ENCODE results near the gene POLR3B. TPM values are rescaled to one million over a fixed set of nuclear protein-coding genes. Genes with fewer than 3 reads are reported as not detected.

Gene POLR3B
- total RNA-seq, 2 donors from 2014 or later: 9.1 to 9.2 TPM

DNA sequence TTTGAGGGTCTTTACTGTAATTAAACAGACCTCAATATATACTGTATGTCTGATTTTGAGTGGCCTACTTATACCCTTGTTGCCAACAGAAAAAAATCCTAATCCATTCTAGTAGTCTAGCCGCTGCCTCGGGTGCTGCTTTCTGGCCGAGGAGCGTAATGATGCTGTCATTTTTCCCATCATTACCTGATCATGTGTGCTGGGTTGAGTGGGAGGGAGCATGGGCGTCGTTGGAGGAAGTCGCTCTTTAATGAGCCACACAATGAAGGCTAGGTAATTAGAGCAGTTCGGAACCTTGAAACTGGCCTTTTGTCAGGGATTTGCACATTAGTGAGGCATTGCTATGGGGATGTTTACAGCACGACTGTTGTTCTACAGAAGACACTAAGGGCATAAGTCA, 149.1 kb downstream of the POLR3B start:
- ATAC-seq (no peak), DNase-seq (no peak)
- no peak for TF ChIP-seq POLR2A (IDR thresholded peaks at IDR 0.05)
- TF ChIP-seq, protein P1, sequence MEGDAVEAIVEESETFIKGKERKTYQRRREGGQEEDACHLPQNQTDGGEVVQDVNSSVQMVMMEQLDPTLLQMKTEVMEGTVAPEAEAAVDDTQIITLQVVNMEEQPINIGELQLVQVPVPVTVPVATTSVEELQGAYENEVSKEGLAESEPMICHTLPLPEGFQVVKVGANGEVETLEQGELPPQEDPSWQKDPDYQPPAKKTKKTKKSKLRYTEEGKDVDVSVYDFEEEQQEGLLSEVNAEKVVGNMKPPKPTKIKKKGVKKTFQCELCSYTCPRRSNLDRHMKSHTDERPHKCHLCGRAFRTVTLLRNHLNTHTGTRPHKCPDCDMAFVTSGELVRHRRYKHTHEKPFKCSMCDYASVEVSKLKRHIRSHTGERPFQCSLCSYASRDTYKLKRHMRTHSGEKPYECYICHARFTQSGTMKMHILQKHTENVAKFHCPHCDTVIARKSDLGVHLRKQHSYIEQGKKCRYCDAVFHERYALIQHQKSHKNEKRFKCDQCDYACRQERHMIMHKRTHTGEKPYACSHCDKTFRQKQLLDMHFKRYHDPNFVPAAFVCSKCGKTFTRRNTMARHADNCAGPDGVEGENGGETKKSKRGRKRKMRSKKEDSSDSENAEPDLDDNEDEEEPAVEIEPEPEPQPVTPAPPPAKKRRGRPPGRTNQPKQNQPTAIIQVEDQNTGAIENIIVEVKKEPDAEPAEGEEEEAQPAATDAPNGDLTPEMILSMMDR (IDR thresholded peaks at IDR 0.05): no peak
- peaks cover 0 to 20% of the 10 kb centered on the region in 2 donors for H3K36me3 ChIP-seq (replicated peaks in 1 of 2; ENCODE audit: insufficient read depth in 1 of 2, low read depth in 2 of 2)
- intact Hi-C loops (cut with DNase I): no loop called here
- no peak overlapping the region for H3K27ac ChIP-seq
- H3K4me3 ChIP-seq: no peak overlapping the region
- WGBS, 2 donors: 90 to 92% methylated on average over 9 of the region's 9 CpGs
- H3K9me3 ChIP-seq: no peaks in the 10 kb centered on the region
- H3K4me1 ChIP-seq: no peaks in the 10 kb centered on the region
- H3K27me3 ChIP-seq: no peaks in the 10 kb centered on the region

GRCh38 chr12:106508966-106509365, 151.4 kb downstream of the POLR3B start:
- no peak overlapping the region for H3K4me3 ChIP-seq
- no peaks in the 10 kb centered on the region for H3K9me3 ChIP-seq
- no peaks in the 10 kb centered on the region for H3K27me3 ChIP-seq
- no peak for ATAC-seq
- H3K4me1 ChIP-seq: no peaks in the 10 kb centered on the region
- DNase-seq: no peak
- H3K36me3 ChIP-seq (replicated peaks in 1 of 2; ENCODE audit: insufficient read depth in 1 of 2, low read depth in 2 of 2): peaks cover 0 to 15% of the 10 kb centered on the region in 2 donors
- TF ChIP-seq POLR2A (IDR thresholded peaks at IDR 0.05): no peak
- TF ChIP-seq, protein P1 (IDR thresholded peaks at IDR 0.05): no peak
- WGBS, 2 donors: 86 to 89% methylated on average over 2 of the region's 2 CpGs
- intact Hi-C loops (cut with DNase I): no loop called here
- H3K27ac ChIP-seq: no peak overlapping the region

- peaks cover 0 to 8% of the 10 kb centered on the region in 2 donors for H3K36me3 ChIP-seq (replicated peaks in 1 of 2; ENCODE audit: insufficient read depth in 1 of 2, low read depth in 2 of 2)
- H3K27me3 ChIP-seq: no peaks in the 10 kb centered on the region
- TF ChIP-seq, protein P1 (IDR thresholded peaks at IDR 0.05): no peak
- no peak for TF ChIP-seq POLR2A (IDR thresholded peaks at IDR 0.05)
- DNase-seq (no peak), ATAC-seq (no peak)
- H3K4me1 ChIP-seq: no peaks in the 10 kb centered on the region
- intact Hi-C loops (cut with DNase I): no loop called here
- H3K9me3 ChIP-seq: no peaks in the 10 kb centered on the region
- 75 to 78% methylated on average over 4 to 5 of the region's 5 CpGs for WGBS, 2 donors
- H3K27ac ChIP-seq: no peak overlapping the region
- no peak overlapping the region for H3K4me3 ChIP-seq
These were observed 153.8 kb downstream of the POLR3B start for GRCh38 chr12:106511365-106511764.

DNA sequence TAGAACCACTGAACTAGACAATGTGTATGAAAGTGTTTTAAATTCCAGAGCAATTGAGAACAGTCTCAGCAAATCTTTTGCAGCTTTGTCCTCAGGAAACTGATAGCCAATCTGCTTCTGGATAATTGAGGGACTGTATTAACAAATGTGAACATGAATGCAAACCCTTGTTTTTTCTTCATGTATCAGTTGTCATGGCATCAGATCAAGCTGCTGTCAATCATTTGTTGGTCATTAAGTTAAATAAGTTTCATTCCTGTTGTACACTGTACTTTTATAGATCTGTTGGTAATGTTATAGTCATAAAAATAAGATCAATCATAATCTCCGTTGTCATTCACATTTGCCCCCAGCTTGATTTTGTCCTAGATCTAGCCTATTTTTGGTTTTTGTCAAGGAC, 159.8 kb downstream of the POLR3B start:
- DNase-seq (no peak), ATAC-seq (no peak)
- intact Hi-C loops (cut with DNase I): no loop called here
- H3K9me3 ChIP-seq: no peaks in the 10 kb centered on the region
- TF ChIP-seq POLR2A (IDR thresholded peaks at IDR 0.05): no peak
- TF ChIP-seq, protein P1 (IDR thresholded peaks at IDR 0.05): no peak
- no peaks in the 10 kb centered on the region for H3K27me3 ChIP-seq
- no peaks in the 10 kb centered on the region for H3K36me3 ChIP-seq (replicated peaks in 1 of 2; ENCODE audit: insufficient read depth in 1 of 2, low read depth in 2 of 2)
- H3K4me1 ChIP-seq: no peaks in the 10 kb centered on the region
- H3K27ac ChIP-seq: no peak overlapping the region
- H3K4me3 ChIP-seq: no peak overlapping the region
- WGBS, 2 donors: 38 to 46% methylated on average over 1 of the region's 1 CpG

- 77 to 78% methylated on average over 9 of the region's 9 CpGs for WGBS, 2 donors
- no peaks in the 10 kb centered on the region for H3K4me1 ChIP-seq
- no peaks in the 10 kb centered on the region for H3K36me3 ChIP-seq (replicated peaks in 1 of 2; ENCODE audit: insufficient read depth in 1 of 2, low read depth in 2 of 2)
- ATAC-seq: no peak
- H3K27me3 ChIP-seq: no peaks in the 10 kb centered on the region
- DNase-seq: no peak
- no peak overlapping the region for H3K27ac ChIP-seq
- no peak for TF ChIP-seq POLR2A (IDR thresholded peaks at IDR 0.05)
- TF ChIP-seq, protein P1 (IDR thresholded peaks at IDR 0.05): no peak
- no peaks in the 10 kb centered on the region for H3K9me3 ChIP-seq
- no peak overlapping the region for H3K4me3 ChIP-seq
- intact Hi-C loops (cut with DNase I): no loop called here
These were observed 162.1 kb downstream of the POLR3B start for GRCh38 chr12:106519607-106520021.
